SK-MEL-5 (cell line): Measurements from ENCODE around the gene ZFAND4. TPM values are rescaled to one million over a fixed set of nuclear protein-coding genes. Genes with fewer than 3 reads are reported as not detected.
A peak's percentile ranks its signal among the peaks of the same experiment; 100 is the strongest.
"Not testable (repeated sequence)": the region's sequence is repeated elsewhere in the genome, so short reads cannot be mapped to it uniquely, and the experiment has no call there.

ENCODE experiments used
- DNase-seq: peaks from one replicate; pipeline ENCODE4 v3.0.0-alpha.2; 2016; ENCODE audit warnings: low read depth, low spot score
- in situ Hi-C: cut with HindIII; loops from 2 replicates; pipeline ENCODE4 v1.10.0; 2016; ENCODE audit warnings: low sequenced_read_pairs, high pct_unique_total_duplicates, low pct_unique_long_range_greater_than_20kb
- polyA plus RNA-seq, 2 experiments: library from polyadenylated mRNA; depleted of rRNA; stranded (reverse); fragments of >200 nt; gene quantifications; 2 replicates each; pipeline ENCODE4 v1.2.3, GENCODE V29; 2015
- total RNA-seq: library from RNA; depleted of rRNA; stranded (reverse); fragments of >200 nt; shearing (Covaris generic); gene quantifications from 2 replicates; pipeline ENCODE4 v1.2.3, GENCODE V29; 2014; rRNA removed

The ZFAND4 gene
- 4.7 and 5.0 TPM in 2 replicates for total RNA-seq
- 6.0 TPM in 2 replicates for polyA plus RNA-seq (2015; cell fraction: cytosol; rRNA removed)
- 4.3 and 5.9 TPM in 2 replicates for polyA plus RNA-seq (2015; cell fraction: nucleus; rRNA removed)

DNA sequence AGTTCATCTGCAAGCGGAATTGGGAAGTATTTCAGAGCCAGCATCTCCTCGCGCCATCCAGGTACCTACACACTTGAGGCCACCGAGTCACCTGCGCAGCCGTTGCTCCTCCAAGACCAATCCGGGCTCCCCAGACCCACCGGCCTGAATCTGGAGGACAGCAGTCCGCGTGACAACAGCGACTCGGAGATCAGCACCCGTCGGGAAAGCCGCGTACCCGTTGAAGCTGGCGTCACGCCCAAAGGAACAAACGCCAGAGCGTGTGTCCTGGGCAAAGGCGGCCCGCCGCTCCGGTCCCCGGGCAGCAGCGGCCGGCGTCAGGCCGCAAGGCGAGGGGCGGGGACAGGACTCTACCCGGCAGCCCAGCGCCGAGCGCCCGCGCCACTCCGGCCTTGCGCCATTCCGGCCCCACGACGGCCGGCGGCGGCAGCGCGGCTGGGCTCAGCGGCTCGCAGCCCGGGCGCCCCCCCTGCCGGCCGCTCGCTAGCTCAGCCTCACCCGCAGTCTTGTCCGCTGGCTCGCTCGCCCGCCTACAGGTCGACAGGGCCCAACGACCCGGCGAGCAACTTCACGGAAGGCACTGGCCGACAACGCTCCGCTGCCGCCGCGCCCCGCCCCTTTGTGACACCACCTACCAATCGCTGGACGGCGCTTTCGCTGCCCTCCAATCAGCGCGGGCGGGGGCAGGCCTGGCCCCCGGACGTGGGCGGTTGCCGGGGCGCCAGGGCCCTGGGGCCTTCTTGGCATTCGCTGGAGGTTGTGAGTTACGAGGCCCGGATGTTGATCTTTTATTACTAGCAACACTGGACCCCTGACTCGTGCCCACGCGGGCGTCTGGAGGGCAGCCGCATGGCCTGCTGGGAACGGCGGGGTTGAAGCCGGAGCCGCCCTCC lies at the start of gene ZFAND4:
Gene ZFAND4 (minus strand): TSS at position 592 of the 893 bp plus-strand sequence. CDS start 9,047 bp downstream, outside the sequence.
- in situ Hi-C loops, result no loop called here
- peak; percentile 91 for DNase-seq

DNA sequence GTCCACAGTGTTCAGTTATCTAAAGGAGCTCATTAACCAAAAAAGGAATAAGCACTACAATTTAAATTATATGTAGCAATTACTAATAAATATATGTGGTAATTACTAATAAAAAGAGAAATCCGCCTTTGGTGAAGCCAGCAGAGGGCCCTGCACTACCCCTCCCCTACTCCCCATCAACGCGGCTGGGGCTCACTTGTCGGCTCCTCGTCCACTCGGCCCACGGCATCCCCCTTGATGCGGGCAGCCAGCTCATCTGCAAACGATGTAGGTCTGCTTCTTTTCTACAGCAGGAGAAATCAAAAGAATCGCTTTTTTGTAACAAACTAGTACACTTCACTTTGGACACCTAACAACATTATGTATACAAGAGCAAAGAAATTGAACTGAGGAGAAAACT lies 48.9 kb upstream of the ZFAND4 start:
- DNase-seq, in situ Hi-C loops: not testable (repeated sequence)

DNA sequence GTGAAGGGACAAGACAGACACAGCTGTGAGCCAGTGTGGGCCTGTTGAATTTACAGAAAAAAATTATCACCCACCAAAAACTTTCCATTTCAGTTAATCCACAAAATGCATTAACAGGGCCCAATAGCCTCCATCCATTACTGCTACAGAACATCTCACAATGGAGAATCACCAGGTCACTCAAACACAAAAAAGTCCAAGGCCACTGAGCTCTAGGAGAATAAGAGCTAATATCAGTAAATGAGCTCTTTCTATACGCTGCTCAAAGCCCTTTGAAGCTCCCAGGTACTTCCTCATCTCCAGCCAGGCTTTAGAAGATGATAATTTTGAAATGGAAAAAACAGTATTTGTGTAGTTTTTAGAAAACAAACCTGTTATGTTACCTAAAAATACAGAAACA lies 45.1 kb upstream of the ZFAND4 start:
- in situ Hi-C loops, DNase-seq: not testable (repeated sequence)

DNA sequence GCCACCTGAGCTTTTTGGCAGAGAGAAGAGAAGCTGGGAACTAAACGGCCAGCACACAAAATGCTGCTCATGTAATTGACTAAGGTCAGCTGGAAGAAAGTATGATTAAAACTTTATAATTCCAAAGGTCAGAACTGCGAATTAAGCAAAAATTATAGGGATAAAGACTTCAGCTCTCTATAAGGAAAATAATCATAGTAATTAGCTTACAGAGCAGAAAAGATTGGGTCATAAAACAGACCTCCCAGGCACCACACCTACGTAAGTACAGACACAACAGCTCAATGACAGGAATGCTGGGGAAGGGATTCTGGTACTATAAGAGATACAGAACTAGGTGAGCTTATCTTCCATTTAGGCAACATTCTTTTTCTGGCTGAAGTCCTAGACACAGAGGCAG lies 44.5 kb upstream of the ZFAND4 start:
- DNase-seq, in situ Hi-C loops: not testable (repeated sequence)

DNA sequence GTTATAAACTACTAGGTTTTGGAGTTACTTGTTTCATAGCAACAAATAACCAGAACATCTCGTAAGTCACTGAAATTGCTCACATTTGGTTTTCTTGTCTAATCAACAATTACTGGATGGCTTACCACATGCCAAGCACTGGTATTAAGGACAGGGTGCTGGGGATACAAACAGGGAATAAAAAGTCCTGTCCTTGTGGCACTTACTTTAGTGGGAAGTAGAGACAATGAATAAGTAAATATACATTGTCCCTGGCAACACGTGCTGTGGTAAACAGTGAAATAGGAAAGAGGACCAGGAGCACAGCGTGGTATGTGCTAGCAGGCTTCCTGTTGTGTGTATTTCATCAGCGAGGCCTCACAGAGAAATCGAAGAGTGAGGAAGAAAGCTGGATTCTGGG lies 38.7 kb upstream of the ZFAND4 start:
- in situ Hi-C loops, DNase-seq: not testable (repeated sequence)

DNA sequence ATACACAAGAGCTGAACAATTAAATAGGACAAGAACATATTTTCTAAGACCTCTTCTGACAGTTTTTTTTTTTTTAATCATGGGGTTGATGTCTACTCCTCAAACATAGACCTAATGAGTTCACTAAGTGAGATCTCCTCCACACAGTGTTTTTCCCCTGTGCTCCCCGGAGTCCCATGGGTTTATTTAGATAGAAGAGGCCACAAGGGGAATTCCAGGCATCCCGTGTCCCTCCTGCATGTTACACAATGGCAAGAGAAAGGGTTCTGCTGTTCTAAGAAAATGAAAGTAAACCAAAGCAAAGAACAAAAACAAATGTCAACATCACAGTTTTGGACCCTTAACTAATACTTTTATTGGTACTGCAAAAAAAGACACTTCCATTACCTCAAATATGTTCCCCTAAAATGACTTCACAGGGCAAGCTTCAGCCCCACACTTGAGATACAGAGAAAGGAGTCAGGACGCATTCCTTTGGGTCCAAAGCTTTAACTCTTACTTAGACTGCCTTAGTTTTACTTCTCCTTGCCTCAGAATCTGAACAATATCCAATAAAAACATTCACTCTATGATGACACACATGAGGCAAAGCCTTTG lies 37.7 kb upstream of the ZFAND4 start:
- DNase-seq, in situ Hi-C loops: not testable (repeated sequence)

DNA sequence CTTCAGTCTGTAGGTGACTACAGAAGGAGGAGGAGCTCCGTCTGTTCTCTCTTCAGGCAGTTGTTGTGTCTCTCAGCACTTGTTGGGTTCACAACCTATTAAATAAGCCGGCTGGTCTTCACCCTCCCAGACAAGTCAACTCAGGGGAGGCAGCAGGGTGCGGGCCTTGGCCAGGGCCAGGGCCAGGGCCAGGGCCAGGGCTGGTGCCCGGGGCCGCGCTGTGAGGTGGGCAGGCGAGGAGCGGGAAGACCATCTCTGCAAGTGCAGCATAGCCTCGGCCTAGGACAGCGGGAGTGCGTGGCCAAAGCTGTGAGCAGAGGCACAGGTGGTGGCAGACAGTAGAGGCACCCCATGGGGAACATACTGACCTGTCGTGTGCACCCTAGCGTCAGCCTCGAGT lies 5.9 kb upstream of the ZFAND4 start:
- in situ Hi-C loops, DNase-seq: not testable (repeated sequence)

DNA sequence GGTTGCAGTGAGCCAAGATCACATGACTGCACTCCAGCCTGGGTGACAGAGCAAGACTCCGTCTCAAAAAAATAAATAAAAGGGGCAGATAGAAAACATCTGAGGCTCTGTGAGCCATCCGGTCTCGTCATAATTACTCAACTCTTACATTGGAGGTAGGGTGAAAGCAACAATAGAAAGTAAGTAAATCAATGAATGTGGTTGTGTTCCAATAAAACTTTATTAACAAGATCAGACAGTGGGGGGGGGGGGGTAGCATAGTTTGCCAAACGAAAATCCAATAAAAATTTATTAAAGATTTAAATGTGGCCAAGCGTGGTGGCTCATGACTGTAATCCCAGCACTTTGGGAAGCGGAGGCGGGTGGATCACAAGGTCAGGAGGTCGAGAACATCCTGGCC lies 2.8 kb upstream of the ZFAND4 start:
- in situ Hi-C loops, result no loop called here
- DNase-seq, result no peak

DNA sequence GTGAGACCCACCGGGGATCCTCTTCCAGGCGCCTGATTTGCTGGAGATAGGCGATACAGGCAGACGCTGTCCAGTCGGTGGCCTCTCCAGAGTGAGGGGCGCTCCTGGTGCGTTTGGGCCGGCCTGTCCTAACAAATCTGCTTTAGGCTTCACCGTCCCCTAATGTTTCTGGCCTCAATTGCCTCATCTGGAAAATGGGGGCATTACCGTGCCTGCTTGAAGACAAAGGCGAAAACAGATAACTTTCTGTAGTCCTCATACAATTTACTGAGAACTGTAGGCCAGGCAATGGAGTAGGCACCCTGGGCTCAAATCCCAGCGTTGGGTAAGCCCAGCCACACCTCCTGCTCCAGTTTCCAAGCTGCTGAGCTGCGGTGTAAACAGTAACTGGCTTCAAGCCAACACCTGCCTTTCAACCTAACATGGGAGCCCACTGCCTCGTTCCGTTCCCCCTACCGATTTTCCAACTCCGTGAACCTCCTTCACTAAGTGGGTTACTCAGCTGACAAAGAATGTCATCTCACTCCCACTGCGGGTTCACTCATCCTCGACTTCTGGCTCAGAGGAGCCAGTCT lies 589 bp upstream of the ZFAND4 start:
- DNase-seq, result peak; percentile 1
- in situ Hi-C loops, result no loop called here

DNA sequence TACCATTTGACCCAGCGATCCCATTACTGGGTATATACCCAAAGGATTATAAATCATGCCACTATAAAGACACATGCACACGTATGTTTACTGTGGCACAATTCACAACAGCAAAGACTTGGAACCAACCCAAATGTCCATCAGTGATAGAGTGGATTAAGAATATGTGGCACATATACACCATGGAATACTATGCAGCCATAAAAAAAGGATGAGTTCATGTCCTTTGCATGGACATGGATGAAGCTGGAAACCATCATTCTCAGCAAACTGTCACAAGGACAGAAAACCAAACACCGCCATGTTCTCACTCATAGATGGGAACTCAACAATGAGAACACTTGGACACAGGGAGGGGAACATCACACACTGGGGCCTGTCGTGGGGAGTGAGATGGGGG lies 1.3 kb downstream of the ZFAND4 start:
- in situ Hi-C loops, DNase-seq: not testable (repeated sequence)

DNA sequence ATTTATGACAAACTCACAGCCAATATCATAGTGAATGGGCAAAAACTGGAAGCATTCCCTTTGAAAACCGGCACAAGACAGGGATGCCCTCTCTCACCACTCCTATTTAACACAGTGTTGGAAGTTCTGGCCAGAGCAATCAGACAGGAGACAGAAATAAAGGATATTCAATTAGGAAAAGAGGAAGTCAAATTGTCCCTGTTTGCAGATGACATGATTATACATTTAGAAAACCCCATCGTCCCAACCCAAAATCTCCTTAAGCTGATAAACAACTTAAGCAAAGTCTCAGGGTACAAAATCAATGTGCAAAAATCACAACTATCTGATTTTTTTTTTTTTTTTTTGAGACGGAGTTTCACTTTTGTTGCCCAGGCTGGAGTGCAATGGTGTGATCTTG lies 2.7 kb downstream of the ZFAND4 start:
- in situ Hi-C loops, result not testable (repeated sequence)

DNA sequence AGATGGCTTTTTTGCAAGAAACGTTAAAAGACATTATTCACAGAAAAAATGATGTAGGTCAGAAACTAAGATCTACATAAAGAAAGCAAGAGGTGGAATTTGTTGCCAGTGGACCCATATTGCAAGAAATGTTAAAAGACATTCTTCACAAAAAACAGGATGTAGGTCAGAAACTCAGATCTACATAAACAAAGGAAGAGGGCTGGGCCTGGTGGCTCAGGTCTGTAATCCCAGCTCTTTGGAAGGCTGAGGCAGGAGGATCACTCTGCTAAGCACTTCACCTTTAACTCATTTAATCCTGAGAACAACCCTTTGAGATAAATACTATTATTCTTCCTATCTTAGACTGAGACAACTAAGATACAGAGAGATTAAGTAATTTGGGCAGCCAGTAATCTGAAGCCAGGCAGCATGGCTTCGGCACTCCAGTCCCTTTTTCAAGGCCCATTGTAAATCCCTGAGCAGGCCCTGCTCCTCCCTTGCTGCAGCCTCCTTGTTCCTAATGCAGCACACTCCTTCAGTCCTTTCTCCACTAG lies 11.6 kb downstream of the ZFAND4 start:
- in situ Hi-C loops, result no loop called here
- DNase-seq, result no peak

More for the DNA sequence above, 2.7 kb downstream of the ZFAND4 start:
- not testable (repeated sequence) for DNase-seq

DNA sequence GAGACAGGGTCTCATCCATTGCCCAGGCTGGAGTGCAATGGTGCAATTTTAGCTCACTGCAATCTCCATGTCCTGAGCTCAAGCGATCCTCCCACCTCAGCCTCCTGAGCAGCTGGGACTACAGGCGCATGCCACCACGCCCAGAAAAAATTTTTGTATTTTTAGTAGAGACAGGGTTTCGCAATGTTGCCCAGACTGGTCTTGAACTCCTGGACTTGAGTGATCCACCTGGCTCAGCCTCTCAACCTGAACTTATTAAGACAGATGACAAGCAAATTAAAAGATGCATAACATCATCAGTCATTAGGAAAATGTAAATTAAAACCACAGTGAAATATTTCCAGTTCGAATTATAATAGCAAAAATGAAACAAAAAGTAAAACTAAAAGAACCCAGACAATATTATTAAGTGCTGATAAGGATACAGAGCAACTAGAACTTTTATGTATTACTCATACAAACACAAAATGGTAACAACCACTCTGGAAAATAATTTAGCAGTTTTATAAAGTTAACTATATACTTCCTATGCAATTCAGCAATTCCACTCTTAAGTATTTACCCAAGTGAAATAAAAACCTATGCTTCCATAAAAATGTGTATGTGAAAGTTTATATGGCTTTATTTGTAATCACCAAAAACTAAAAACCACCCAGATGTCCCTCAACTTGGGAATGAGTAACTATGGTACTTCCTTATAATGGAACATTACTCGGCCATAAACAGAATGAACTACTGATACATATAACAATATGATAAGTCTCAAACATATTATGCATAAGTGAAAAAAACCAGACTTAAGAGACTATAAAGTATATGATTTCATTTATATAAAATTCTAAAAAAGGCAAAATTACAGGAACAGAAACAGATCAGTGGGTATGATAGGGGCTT lies 15.3 kb downstream of the ZFAND4 start:
- in situ Hi-C loops, result no loop called here
- no peak for DNase-seq

DNA sequence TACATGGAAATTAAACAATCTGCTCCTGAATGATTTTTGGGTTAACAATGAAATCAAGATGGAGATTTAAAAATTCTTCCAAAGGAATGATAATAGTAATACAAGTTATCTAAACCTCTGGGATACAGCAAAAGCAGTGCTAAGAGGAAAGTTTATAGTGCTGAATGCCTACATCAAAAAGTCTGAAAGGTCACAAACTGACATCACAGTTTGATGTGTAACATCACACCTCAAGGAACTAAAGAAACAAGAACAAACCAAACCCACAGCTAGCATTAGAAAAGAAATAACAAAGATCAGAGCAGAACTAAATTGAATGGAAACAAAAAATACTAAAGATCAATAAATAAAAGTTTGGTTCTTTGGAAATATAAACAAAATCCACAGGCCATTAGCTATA lies 17.4 kb downstream of the ZFAND4 start:
- no peak for DNase-seq
- in situ Hi-C loops, result no loop called here

DNA sequence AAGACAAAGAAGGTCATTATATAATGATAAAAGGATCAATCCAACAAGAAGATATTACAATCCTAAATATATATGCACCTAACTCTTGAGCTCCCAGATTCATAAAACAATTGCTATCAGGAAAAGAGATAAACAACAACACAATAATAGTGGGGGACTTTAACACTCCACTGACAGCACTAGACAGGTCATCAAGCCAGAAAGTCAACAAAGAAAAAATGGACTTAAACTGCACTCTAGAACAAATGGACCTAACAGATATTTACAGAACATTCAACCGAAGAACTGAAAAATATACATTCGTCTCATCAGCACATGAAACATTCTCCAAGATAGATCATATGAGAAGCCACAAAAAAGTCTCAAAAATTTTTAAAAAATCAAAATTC lies 17.8 kb downstream of the ZFAND4 start:
- in situ Hi-C loops, DNase-seq: not testable (repeated sequence)

DNA sequence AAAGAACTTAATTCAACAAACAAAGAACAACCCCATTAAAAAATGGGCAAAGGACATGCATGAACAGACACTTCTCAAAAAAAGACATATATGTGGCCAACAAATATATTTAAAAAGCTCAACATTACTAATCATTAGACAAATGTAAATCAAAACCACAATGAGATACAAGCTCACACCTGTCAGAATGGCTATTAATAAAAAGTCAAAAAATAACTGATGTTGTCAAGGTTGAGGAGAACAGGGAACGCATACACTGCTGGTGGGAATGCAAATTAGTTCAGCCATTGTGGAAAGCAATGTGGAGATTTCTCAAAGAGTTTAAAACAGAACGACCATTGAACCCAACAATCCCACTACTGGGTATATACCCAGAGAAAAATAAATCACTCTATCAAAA lies 19.1 kb downstream of the ZFAND4 start:
- in situ Hi-C loops, result no loop called here

DNA sequence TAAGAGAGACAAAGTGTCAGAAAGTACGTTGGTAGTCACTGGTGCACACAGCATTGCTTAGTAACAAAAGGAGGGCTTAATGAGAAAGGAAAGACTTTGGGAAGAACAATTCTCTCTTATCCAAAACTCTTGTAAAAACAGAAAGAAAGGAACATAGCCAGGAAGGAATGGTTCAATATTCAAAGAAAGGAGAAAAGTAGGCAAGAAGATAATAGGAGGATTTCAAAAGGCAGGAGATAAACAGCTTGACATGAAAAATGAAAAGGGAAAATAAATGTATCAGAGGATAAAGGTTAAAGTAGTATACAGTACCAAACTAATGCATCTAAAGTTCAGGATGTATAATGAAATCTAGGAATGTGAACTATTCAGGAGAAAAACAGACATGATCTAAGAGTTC lies 20.1 kb downstream of the ZFAND4 start:
- in situ Hi-C loops, result no loop called here

More for the DNA sequence above, 19.1 kb downstream of the ZFAND4 start:
- DNase-seq, result no peak

More for the DNA sequence above, 20.1 kb downstream of the ZFAND4 start:
- no peak for DNase-seq
